B cell (primary cell): Measurements from ENCODE around the gene PSMA6.

Experiments
- CTCF ChIP-seq: fragments of 200-600 bp; IDR thresholded peaks from one replicate; pipeline ENCODE4 v1.8.0; 2022; ENCODE audit warnings: antibody characterized with exemption, mild to moderate bottlenecking
- EZH2 ChIP-seq: IDR thresholded peaks from 2 replicates; pipeline ENCODE4 v1.6.1; 2012; ENCODE audit warnings: borderline replicate concordance, low read depth, mild to moderate bottlenecking, moderate library complexity, low read length; ENCODE audit not compliant: insufficient read depth, poor library complexity, severe bottlenecking

GRCh38 chr14:35286003-35286600 lies 6.1 kb upstream of the PSMA6 start:
- TF ChIP-seq CTCF (no peak), EZH2 (no peak)
